Transverse colon (tissue), 4 donors: ENCODE data around the gene INO80E. TPM values are rescaled to one million over a fixed set of nuclear protein-coding genes. Genes with fewer than 3 reads are reported as not detected.

Experiments
- DNase-seq: peaks from one replicate; pipeline ENCODE4 v3.0.0-alpha.2; 2019
- H3K27ac ChIP-seq, 4 donors: fragments of 200-600 bp; sonication (generic); 2 replicates each; pipeline ENCODE4 v1.5.1; 2016 to 2018; ENCODE audit warnings: inconsistent platforms in 4 of 4
- H3K27me3 ChIP-seq: fragments of 200-600 bp; sonication (generic); 2 replicates; pipeline ENCODE4 v1.5.1; 2017; ENCODE audit warnings: inconsistent platforms
- H3K36me3 ChIP-seq, 4 donors: fragments of 200-600 bp; sonication (generic); 2 replicates each; pipeline ENCODE4 v1.5.1; 2017 to 2019; ENCODE audit warnings: inconsistent platforms in 4 of 4
- H3K4me1 ChIP-seq, 4 donors: fragments of 200-600 bp; sonication (generic); 2 replicates each; pipeline ENCODE4 v1.5.1; 2017 to 2020; ENCODE audit warnings: inconsistent platforms in 4 of 4
- H3K4me3 ChIP-seq, 4 donors: fragments of 200-600 bp; sonication (generic); 1 replicate in 1 of 4; 2 replicates in 3 of 4; pipeline versions ENCODE4 v1.5.1 to v1.6.1; 2017 to 2019; ENCODE audit warnings: inconsistent platforms in 4 of 4
- H3K9me3 ChIP-seq, 2 donors: fragments of 200-600 bp; sonication (generic); 2 replicates each; pipeline ENCODE4 v1.5.1; 2017 to 2019; ENCODE audit warnings: inconsistent platforms in 2 of 2
- CTCF ChIP-seq, 5 experiments: fragments of 200-600 bp in 3 of 5; fragments of 450-650 bp in 2 of 5; sonication (generic) in 3 of 5; IDR thresholded peaks; 1 replicate in 2 of 5; 2 replicates in 3 of 5; pipeline ENCODE4 v1.5.1; 2016 to 2017; ENCODE audit warnings: antibody characterized with exemption in 5 of 5, inconsistent platforms in 3 of 5, mild to moderate bottlenecking in 2 of 5, moderate library complexity in 1 of 5
- EP300 ChIP-seq: sonication (generic); formaldehyde crosslinking; IDR thresholded peaks from one replicate; pipeline ENCODE4 v1.6.1; 2017; ENCODE audit warnings: antibody characterized with exemption, low read depth
- POLR2A ChIP-seq: fragments of 450-650 bp; IDR thresholded peaks from one replicate; pipeline ENCODE4 v1.6.1; 2016; ENCODE audit warnings: antibody characterized with exemption, mild to moderate bottlenecking, moderate library complexity
- POLR2AphosphoS5 ChIP-seq, 3 donors: sonication (generic); formaldehyde crosslinking; IDR thresholded peaks; one replicate each; pipeline ENCODE4 v1.6.1; 2016; ENCODE audit warnings: antibody characterized with exemption in 3 of 3
- WGBS, 2 donors: methylation state at CpG; one replicate each; pipeline ENCODE4 v1.1.5; 2018; ENCODE audit warnings: low coverage in 1 of 2; 5-methylcytosine and 5-hydroxymethylcytosine counted together
- in situ Hi-C, 4 donors: fragments of 200-750 bp; cut with MboI; loops; one replicate each; pipeline versions ENCODE4 v1.15.0 to v1.15.1; 2017; ENCODE audit warnings: low sequenced_read_pairs in 3 of 4, low pct_ligation_motif_present in 1 of 4, low pct_unique_long_range_greater_than_20kb in 1 of 4
- intact Hi-C: fragments of 100-400 bp; cut with DNase I; formaldehyde crosslinking; loops from one replicate; pipeline ENCODE4 v1.15.1; 2023; ENCODE audit warnings: low total_unique reads
- total RNA-seq, 4 donors: library from RNA; depleted of rRNA; stranded (reverse); fragments of >200 nt; gene quantifications; one replicate each; pipeline ENCODE4 v1.1.0, GENCODE V29; 2016

Gene INO80E
- total RNA-seq, 4 donors from 2014 or later: 65.6 to 94.3 (median 73.0) TPM

DNA sequence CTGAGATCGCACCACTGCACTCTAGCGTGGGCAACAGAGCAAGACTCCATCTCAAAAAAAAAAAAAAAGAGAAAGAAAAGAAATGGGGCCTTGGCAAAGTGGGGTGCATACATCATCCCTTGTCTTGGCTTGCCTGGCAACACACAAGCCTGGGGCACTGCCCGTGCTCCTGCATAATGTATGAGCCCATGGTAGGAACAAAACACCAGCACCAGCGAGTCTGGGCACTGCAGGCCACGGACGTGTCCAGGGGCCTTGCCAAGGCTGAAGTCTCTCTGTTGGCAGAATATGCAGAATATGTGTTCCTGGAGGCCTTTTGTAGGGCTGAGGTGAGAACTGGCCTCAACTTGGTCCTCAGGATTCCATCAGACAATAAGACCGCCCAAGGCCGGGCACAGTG lies 53.8 kb downstream of the INO80E start:
- 92% methylated on average over 5 to 8 of the region's 8 CpGs for WGBS, 2 donors
- intact Hi-C loops: no loop called here
- Histone ChIP-seq H3K27ac (no peak overlapping the region), H3K4me3 (no peak overlapping the region), H3K9me3 (no peaks in the 10 kb centered on the region), H3K27me3 (no peaks in the 10 kb centered on the region), H3K36me3 (no peaks in the 10 kb centered on the region), H3K4me1 (peaks cover 4 to 15% (median 13%) of the 10 kb centered on the region in 4 donors)
- in situ Hi-C loops: loop anchor here in 1 of 4 donors (25.0 kb wide), 1 partner anchor 163 kb away; the partner anchor contains the start of gene SEZ6L2
- TF ChIP-seq POLR2A: no peak
- DNase-seq: no peak

DNA sequence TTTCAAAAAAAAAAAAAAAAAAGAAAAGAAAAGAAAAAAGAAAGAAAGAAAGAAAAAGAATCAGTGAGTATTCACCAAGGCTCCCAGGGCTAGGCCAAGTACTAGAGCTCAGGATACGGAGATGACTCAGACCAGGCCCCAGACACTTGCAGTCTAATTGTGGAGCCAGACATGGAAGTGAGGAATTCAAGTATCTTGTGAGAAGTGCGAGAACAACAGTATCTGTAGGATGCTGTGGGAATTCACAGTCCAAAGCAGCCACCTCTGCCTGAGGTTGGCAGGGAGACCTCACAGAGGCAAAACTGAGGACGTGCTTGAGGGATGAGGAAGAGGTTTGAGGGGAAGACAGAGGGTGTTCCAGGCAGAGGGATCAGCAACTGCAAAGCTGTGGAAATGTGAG lies 55.5 kb downstream of the INO80E start:
- Histone ChIP-seq H3K27me3 (no peaks in the 10 kb centered on the region), H3K36me3 (no peaks in the 10 kb centered on the region), H3K9me3 (no peaks in the 10 kb centered on the region), H3K4me3 (no peak overlapping the region), H3K27ac (no peak overlapping the region), H3K4me1 (peaks cover 4 to 15% (median 13%) of the 10 kb centered on the region in 4 donors)
- 92 to 96% methylated on average over 3 of the region's 3 CpGs for WGBS, 2 donors
- no peak for DNase-seq
- in situ Hi-C loops: no loop called here
- intact Hi-C loops: no loop called here
- TF ChIP-seq EP300 (no peak), POLR2A (no peak), CTCF (IDR thresholded peaks at IDR 0.05) (no peak), POLR2AphosphoS5 (IDR thresholded peaks at IDR 0.05) (no peak)

DNA sequence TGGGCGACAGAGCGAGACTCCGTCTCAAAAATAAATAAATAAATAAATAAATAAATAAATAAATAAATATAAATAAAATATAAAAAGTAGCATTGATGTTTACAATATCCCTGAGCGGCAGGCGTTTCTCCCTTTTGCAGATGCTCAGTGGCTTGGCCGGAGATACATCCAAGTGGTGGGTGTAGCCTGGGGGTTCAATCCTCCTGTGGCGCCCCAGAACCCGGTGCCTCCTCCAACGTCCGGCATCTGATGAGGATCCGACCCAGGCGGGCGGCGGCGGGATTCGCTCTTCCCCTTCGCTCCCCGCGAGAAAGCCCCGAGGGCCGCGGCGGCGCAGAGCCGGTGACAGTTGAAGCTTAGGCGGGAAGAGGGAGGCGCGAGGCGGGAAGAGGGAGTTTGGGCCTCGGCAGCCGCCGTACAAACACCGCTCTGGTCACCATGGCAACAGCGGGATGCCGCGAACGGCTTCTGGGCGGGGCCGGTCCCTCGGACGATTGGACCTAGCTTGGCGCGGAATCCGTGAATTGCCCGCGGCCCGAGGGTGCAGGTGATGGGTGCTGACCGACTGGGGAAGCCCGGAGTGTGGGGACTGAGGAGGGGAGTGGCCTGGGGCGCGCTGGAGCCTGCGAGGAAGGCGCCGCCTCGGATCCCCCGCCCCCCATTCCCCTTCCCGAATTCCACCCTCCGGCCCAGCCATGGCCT lies 56.8 kb downstream of the INO80E start:
- WGBS, 2 donors: 5 to 37% methylated on average over 7 to 58 of the region's 58 CpGs
- intact Hi-C loops: no loop called here
- TF ChIP-seq POLR2A (no peak), POLR2AphosphoS5 (IDR thresholded peaks at IDR 0.05) (peak; percentile 55 to 62 (median 62))
- in situ Hi-C loops: no loop called here
- no peaks in the 10 kb centered on the region for H3K27me3 ChIP-seq
- H3K36me3 ChIP-seq: no peaks in the 10 kb centered on the region
- peak overlapping the region; percentile 42 to 66 (median 60) for H3K27ac ChIP-seq
- peak overlapping the region; percentile 49 to 80 (median 56) for H3K4me3 ChIP-seq
- peak; percentile 96 for DNase-seq
- H3K9me3 ChIP-seq: no peaks in the 10 kb centered on the region
- H3K4me1 ChIP-seq: peaks cover 4 to 15% (median 13%) of the 10 kb centered on the region in 4 donors

DNA sequence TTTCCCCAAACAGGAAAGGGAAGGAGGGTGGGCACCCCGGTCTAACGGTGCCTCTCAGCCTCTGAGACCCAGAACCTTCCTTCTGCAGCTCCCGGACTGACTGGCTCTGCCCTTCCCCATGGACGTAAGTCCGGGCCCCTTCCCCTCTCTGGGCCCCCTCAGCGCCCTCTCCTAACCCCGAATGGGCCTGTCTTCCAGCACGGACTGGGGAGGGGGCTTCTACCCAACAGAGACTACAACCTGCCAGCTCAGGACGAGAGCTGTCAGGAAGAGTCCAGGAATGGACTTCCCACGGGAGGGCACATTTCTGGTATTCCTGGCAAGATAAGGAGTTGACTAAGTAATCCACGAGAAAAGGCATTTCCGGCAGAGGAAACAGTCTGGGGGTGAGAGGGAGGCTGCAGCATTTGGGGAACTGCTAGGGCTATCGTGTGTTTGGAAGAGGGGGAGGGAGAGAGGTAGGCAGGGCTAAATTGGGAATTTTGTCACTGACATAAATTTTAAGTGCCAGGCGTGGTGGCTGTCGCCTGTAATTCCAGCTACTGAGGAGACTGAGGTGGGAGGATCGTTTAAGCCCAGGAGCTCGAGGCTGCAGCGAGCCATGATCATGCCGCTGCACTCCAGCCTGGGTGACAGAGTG lies 57.5 kb downstream of the INO80E start:
- Histone ChIP-seq H3K9me3 (no peaks in the 10 kb centered on the region), H3K27ac (peak overlapping the region; percentile 42 to 66 (median 60)), H3K4me3 (peak overlapping the region; percentile 49 to 80 (median 56)), H3K4me1 (peaks cover 4 to 15% (median 13%) of the 10 kb centered on the region in 4 donors), H3K27me3 (no peaks in the 10 kb centered on the region), H3K36me3 (no peaks in the 10 kb centered on the region)
- 5% methylated on average over 19 of the region's 19 CpGs; no CpG with 5 or more reads in 1 of the 2 donors for WGBS, 2 donors
- DNase-seq: no peak
- TF ChIP-seq POLR2AphosphoS5 (IDR thresholded peaks at IDR 0.05): no peak
- TF ChIP-seq CTCF (IDR thresholded peaks at IDR 0.05): no peak
- no peak for TF ChIP-seq POLR2A
- no peak for TF ChIP-seq EP300
- intact Hi-C loops: no loop called here
- in situ Hi-C loops: no loop called here

- intact Hi-C loops (no loop called here), in situ Hi-C loops (no loop called here)
- peaks cover 4 to 15% (median 13%) of the 10 kb centered on the region in 4 donors for H3K4me1 ChIP-seq
- H3K36me3 ChIP-seq: no peaks in the 10 kb centered on the region
- 71 to 85% methylated on average over 6 to 8 of the region's 8 CpGs for WGBS, 2 donors
- H3K4me3 ChIP-seq: no peak overlapping the region
- TF ChIP-seq EP300 (no peak), POLR2A (no peak), CTCF (IDR thresholded peaks at IDR 0.05) (no peak), POLR2AphosphoS5 (IDR thresholded peaks at IDR 0.05) (no peak)
- H3K27ac ChIP-seq: no peak overlapping the region
- no peaks in the 10 kb centered on the region for H3K27me3 ChIP-seq
- no peaks in the 10 kb centered on the region for H3K9me3 ChIP-seq
- no peak for DNase-seq
Observed at GRCh38 chr16:30054451-30054850, 58.4 kb downstream of the INO80E start.
